ENCODE data around the gene TCHP. TPM values are rescaled to one million over a fixed set of nuclear protein-coding genes. Genes with fewer than 3 reads are reported as not detected.
"Not testable (repeated sequence)": the region's sequence is repeated elsewhere in the genome, so short reads cannot be mapped to it uniquely, and the experiment has no call there.

TCHP gene
- total and polyA plus RNA-seq, 12 donors = 7.0 to 14.1 (median 9.1) TPM

- Histone ChIP-seq H3K4me3 (no peak overlapping the region), H3K27me3 (no peaks in the 10 kb centered on the region), H3K36me3 (no peaks in the 10 kb centered on the region), H3K4me1 (peaks cover 3 to 36% (median 15%) of the 10 kb centered on the region in 9 donors), H3K9me3 (no peaks in the 10 kb centered on the region), H3K27ac (no peak overlapping the region)
- 77 to 87% methylated on average over 10 of the region's 10 CpGs for WGBS, 2 donors
- no peak for ATAC-seq
- intact Hi-C loops (cut with DNase I) = no loop called here
- TF ChIP-seq CTCF (IDR thresholded peaks at IDR 0.05) = no peak
- no peak for DNase-seq
Observed at GRCh38 chr12:109885616-109886015, 14.5 kb upstream of the TCHP start.

DNA sequence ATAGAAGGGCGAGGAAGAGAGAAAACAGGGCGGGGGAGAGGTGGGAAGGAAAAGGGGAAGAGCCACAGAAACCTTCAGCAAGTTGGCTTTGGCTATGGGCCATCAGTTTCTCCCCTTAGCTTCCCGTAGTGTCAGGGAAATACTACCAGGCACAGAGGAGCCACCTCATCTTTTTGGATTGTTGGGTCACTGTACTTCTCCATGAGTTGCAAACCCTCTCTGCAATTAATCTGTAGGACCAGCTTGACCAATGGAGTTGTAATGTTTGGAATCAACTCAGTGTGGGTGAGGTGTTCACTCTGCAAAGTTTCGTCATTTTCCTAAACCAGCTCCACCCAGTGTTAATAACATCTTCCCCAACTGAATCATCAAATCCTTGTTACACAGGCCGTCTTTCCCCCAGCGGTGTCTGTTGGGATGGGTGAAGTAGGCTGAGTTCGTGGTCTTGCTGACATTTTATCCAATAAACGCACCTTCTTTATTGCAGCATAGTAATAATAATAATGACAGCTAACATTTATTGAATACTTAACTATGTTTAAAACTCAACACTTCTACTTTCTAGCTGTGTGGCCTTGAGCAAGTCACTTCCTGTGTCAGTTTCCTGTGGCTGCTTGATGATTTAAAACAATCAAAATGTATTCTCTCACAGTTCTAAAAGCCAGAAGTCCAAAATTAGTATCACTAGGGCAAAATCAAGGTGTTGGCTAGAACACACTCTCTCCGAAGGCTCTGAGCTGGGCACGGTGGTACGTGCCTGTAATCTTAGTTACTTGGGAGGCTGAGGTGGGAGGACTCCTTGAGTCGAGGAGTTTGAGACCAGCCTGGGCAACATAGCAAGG is 11.7 kb upstream of the TCHP start:
- ATAC-seq = peak in 7 of 8 donors; percentile 52 to 87 (median 64)
- Histone ChIP-seq H3K4me3 (no peak overlapping the region), H3K9me3 (no peaks in the 10 kb centered on the region), H3K27ac (peak overlapping the region in 8 of 10 donors; percentile 42 to 88 (median 60)), H3K4me1 (peaks cover 0 to 32% (median 11%) of the 10 kb centered on the region in 9 donors), H3K36me3 (no peaks in the 10 kb centered on the region), H3K27me3 (peaks cover 0 to 5% (median 0%) of the 10 kb centered on the region in 7 donors)
- no peak for DNase-seq
- WGBS, 2 donors = 59 to 63% methylated on average over 12 of the region's 12 CpGs
- TF ChIP-seq CTCF (IDR thresholded peaks at IDR 0.05) = no peak
- intact Hi-C loops (cut with DNase I) = no loop called here

GRCh38 chr12:109890620-109891170 is 9.4 kb upstream of the TCHP start:
- Histone ChIP-seq H3K4me3 (no peak overlapping the region), H3K9me3 (no peaks in the 10 kb centered on the region), H3K27ac (no peak overlapping the region), H3K4me1 (peaks cover 0 to 32% (median 11%) of the 10 kb centered on the region in 9 donors), H3K36me3 (no peaks in the 10 kb centered on the region), H3K27me3 (peaks cover 0 to 5% (median 0%) of the 10 kb centered on the region in 7 donors)
- no peak for DNase-seq
- TF ChIP-seq CTCF (IDR thresholded peaks at IDR 0.05) = no peak
- intact Hi-C loops (cut with DNase I) = no loop called here
- no peak for ATAC-seq
- WGBS, 2 donors = 80 to 81% methylated on average over 13 of the region's 13 CpGs

DNA sequence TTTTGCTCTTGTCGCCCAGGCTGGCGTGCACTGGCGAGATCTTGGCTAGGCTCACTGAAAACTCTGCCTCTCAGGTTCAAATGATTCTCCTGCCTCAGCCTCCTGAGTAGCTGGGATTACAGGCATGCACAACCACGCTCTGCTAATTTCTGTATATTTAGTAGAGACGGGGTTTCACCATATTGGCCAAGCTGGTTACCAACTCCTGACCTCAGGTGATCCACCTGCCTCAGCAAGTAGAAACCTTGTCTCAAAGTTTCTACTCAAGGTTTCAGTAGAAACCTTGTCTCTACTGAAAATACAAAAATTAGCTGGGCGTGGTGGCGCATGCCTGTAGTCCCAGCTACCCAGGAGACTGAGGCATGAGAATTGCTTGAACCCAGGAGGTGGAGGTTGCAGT is 8.3 kb upstream of the TCHP start:
- WGBS, 2 donors = 91 to 92% methylated on average over 7 of the region's 7 CpGs
- H3K27me3 ChIP-seq; ATAC-seq; H3K4me3 ChIP-seq; H3K9me3 ChIP-seq; H3K36me3 ChIP-seq; intact Hi-C loops (cut with DNase I); H3K27ac ChIP-seq; DNase-seq: not testable (repeated sequence)
- peaks cover 0 to 32% (median 11%) of the 10 kb centered on the region in 9 donors for H3K4me1 ChIP-seq
